ENCODE measurements around the gene RGL4. TPM values are rescaled to one million over a fixed set of nuclear protein-coding genes. Genes with fewer than 3 reads are reported as not detected.
"Not testable (repeated sequence)": the region's sequence is repeated elsewhere in the genome, so short reads cannot be mapped to it uniquely, and the experiment has no call there.

Gene RGL4
- total RNA-seq, 1 donor from 2014 or later, result not detected

GRCh38 chr22:23728108-23728507, 37.3 kb downstream of the RGL4 start:
- DNase-seq (ENCODE audit: extremely low read depth, low read depth, low spot score), result not testable (repeated sequence)

- DNase-seq (ENCODE audit: extremely low read depth, low read depth, low spot score), result no peak
Measured at GRCh38 chr22:23737696-23738095, 46.9 kb downstream of the RGL4 start.

- DNase-seq (ENCODE audit: extremely low read depth, low read depth, low spot score), result no peak
Measured at GRCh38 chr22:23742505-23743264, 51.9 kb downstream of the RGL4 start.

GRCh38 chr22:23743303-23743705, 52.5 kb downstream of the RGL4 start:
- no peak for DNase-seq (ENCODE audit: extremely low read depth, low read depth, low spot score)

GRCh38 chr22:23744001-23744400, 53.2 kb downstream of the RGL4 start:
- no peak for DNase-seq (ENCODE audit: extremely low read depth, low read depth, low spot score)

GRCh38 chr22:23744485-23744884, 53.7 kb downstream of the RGL4 start:
- DNase-seq (ENCODE audit: extremely low read depth, low read depth, low spot score), result no peak

GRCh38 chr22:23745791-23746190, 55.0 kb downstream of the RGL4 start:
- DNase-seq (ENCODE audit: extremely low read depth, low read depth, low spot score), result no peak

Other genes with a start within 250 kb of the RGL4 start
- not detected in 2 replicates for gene IGLL1, start 110.7 kb upstream of the RGL4 start, total RNA-seq
- gene DRICH1, start 58.7 kb upstream of the RGL4 start, total RNA-seq, result not detected in 2 replicates
- gene ZNF70, start 60.1 kb downstream of the RGL4 start, total RNA-seq, result 3.6 and 6.0 TPM in 2 replicates
- not detected in 2 replicates for gene VPREB3, start 63.4 kb downstream of the RGL4 start, total RNA-seq
- gene C22orf15, start 72.0 kb downstream of the RGL4 start, total RNA-seq, result 0.41 TPM in 1 of 2 replicates, not detected in the other
- 15.2 and 24.3 TPM in 2 replicates for gene CHCHD10, start 77.0 kb downstream of the RGL4 start, total RNA-seq
- gene MMP11, start 81.8 kb downstream of the RGL4 start, total RNA-seq, result 17.9 and 21.2 TPM in 2 replicates
- gene SMARCB1, start 96.0 kb downstream of the RGL4 start, total RNA-seq, result 113 and 126 TPM in 2 replicates
- 0.12 TPM in 1 of 2 replicates, not detected in the other for gene DERL3, start 148.0 kb downstream of the RGL4 start, total RNA-seq
- 10.5 and 17.1 TPM in 2 replicates for gene SLC2A11, start 166.9 kb downstream of the RGL4 start, total RNA-seq
- gene MIF, start 203.4 kb downstream of the RGL4 start, total RNA-seq, result 628 and 690 TPM in 2 replicates